A549 (cell line): Measurements from ENCODE around the gene NSMCE1. TPM values are rescaled to one million over a fixed set of nuclear protein-coding genes. Genes with fewer than 3 reads are reported as not detected.

ENCODE experiments used
- ATAC-seq, 2 experiments: fragments of 200-7000 bp in 1 of 2; fragments of >200 bp in 1 of 2; cut with Nextera tagmentation in 1 of 2; cut with Tn5 transposase in 1 of 2; 3 replicates each; pipeline versions ENCODE4 v1.8.0 to v1.9.1; 2018 to 2020; ENCODE audit warnings: mild to moderate bottlenecking in 1 of 2, moderate library complexity in 1 of 2
- CTCF ChIA-PET: fragments of 300-600 bp; sonication (Branson Sonifier 250); formaldehyde crosslinking; extraction: SDS; loops from one replicate; lab custom pipeline; 2021; ENCODE audit warnings: antibody characterized with exemption, inconsistent platforms; lab: Yijun Ruan, JAX
- POLR2A ChIA-PET: fragments of 350-600 bp; formaldehyde crosslinking; extraction: SDS; loops from one replicate; lab custom pipeline; 2021; ENCODE audit warnings: antibody characterized with exemption, inconsistent platforms; lab: Yijun Ruan, JAX
- DNase-seq, 2 experiments: peaks; one replicate each; pipeline versions ENCODE4 v3.0.0 to v3.0.0-alpha.2; 2011 to 2016; ENCODE audit warnings: low read depth in 1 of 2, low spot score in 1 of 2
- FAIRE-seq: peaks from 2 replicates; lab custom pipeline; 2011; peaks lifted over from hg19 to GRCh38; lab: Jason Lieb, UNC
- H3K27ac ChIP-seq, 2 experiments: fragments of >200 bp; sonication (Bioruptor Twin); formaldehyde crosslinking; 3 replicates each; pipeline ENCODE4 v1.5.1; 2016 to 2017
- H3K4me1 ChIP-seq: fragments of >200 bp; sonication (Bioruptor Twin); formaldehyde crosslinking; 3 replicates; pipeline ENCODE4 v1.6.1; 2016
- H3K4me2 ChIP-seq: fragments of >200 bp; sonication (Bioruptor Twin); formaldehyde crosslinking; 3 replicates; pipeline ENCODE4 v1.6.1; 2016
- H3K4me3 ChIP-seq: fragments of >200 bp; sonication (Bioruptor Twin); formaldehyde crosslinking; 3 replicates; pipeline ENCODE4 v1.5.1; 2016
- H3K9me3 ChIP-seq: fragments of >200 bp; sonication (Bioruptor Twin); formaldehyde crosslinking; 3 replicates; pipeline ENCODE4 v1.6.1; 2016
- ATOH8 ChIP-seq: fragments of 250-450 bp; sonication (Bioruptor Pico); IDR thresholded peaks from 2 replicates; pipeline ENCODE4 v1.5.0; 2020; ENCODE audit warnings: low read depth, mild to moderate bottlenecking, moderate library complexity
- CBX8 ChIP-seq: fragments of 200-600 bp; sonication (generic); IDR thresholded peaks from 2 replicates; pipeline ENCODE4 v1.6.1; 2016
- CHD4 ChIP-seq: fragments of 200-600 bp; sonication (generic); IDR thresholded peaks from 2 replicates; pipeline ENCODE4 v1.6.1; 2016; ENCODE audit warnings: antibody characterized with exemption, mild to moderate bottlenecking, borderline replicate concordance
- EHF ChIP-seq: fragments of 250-450 bp; sonication (Bioruptor Pico); IDR thresholded peaks from 2 replicates; pipeline ENCODE4 v1.5.0; 2020; ENCODE audit warnings: mild to moderate bottlenecking
- ELK1 ChIP-seq: fragments of 150-350 bp; IDR thresholded peaks from 2 replicates; pipeline ENCODE4 v1.6.1; 2014; ENCODE audit warnings: low read depth, mild to moderate bottlenecking, low read length
- EP300 ChIP-seq, 2 experiments: fragments of >200 bp; sonication (Bioruptor Twin); formaldehyde crosslinking; IDR thresholded peaks; 2 replicates in 1 of 2; 3 replicates in 1 of 2; pipeline ENCODE4 v1.6.1; 2016 to 2017
- FOSL2 ChIP-seq, 2 experiments: fragments of 450-650 bp in 1 of 2; fragments of >200 bp in 1 of 2; sonication (Bioruptor Twin) in 1 of 2; formaldehyde crosslinking; IDR thresholded peaks; 2 replicates each; pipeline versions ENCODE4 v1.5.0 to v1.6.1; 2016 to 2020; ENCODE audit warnings: mild to moderate bottlenecking in 1 of 2, moderate library complexity in 1 of 2
- FOXS1 ChIP-seq: fragments of 250-450 bp; sonication (Bioruptor Pico); IDR thresholded peaks from 2 replicates; pipeline ENCODE4 v1.5.0; 2020; ENCODE audit warnings: mild to moderate bottlenecking, moderate library complexity
- HDAC2 ChIP-seq: fragments of 200-600 bp; sonication (generic); IDR thresholded peaks from 2 replicates; pipeline ENCODE4 v1.6.1; 2016
- HEYL ChIP-seq: fragments of 250-450 bp; sonication (Bioruptor Pico); IDR thresholded peaks from 2 replicates; pipeline ENCODE4 v1.8.0; 2021; ENCODE audit warnings: mild to moderate bottlenecking, moderate library complexity
- HMGXB4 ChIP-seq: fragments of 250-450 bp; sonication (Bioruptor Pico); IDR thresholded peaks from 2 replicates; pipeline ENCODE4 v1.5.0; 2021; ENCODE audit warnings: mild to moderate bottlenecking, moderate library complexity, borderline replicate concordance
- HOXB13 ChIP-seq: fragments of 250-450 bp; sonication (Bioruptor Pico); IDR thresholded peaks from 2 replicates; pipeline ENCODE4 v1.5.0; 2020; ENCODE audit warnings: low read depth, mild to moderate bottlenecking, moderate library complexity
- JUNB ChIP-seq: fragments of >200 bp; sonication (Bioruptor Twin); formaldehyde crosslinking; IDR thresholded peaks from 2 replicates; pipeline ENCODE4 v1.6.1; 2016
- KDM1A ChIP-seq: fragments of 200-600 bp; sonication (generic); IDR thresholded peaks from 2 replicates; pipeline ENCODE4 v1.6.1; 2016; ENCODE audit warnings: low read depth, mild to moderate bottlenecking
- NPAS2 ChIP-seq: fragments of 250-450 bp; sonication (Bioruptor Pico); IDR thresholded peaks from 2 replicates; pipeline ENCODE4 v1.8.0; 2022; ENCODE audit warnings: mild to moderate bottlenecking, moderate library complexity, borderline replicate concordance
- POLR2AphosphoS2 ChIP-seq: conservative IDR thresholded peaks from 2 replicates; pipeline ENCODE4 v1.6.1; 2012; ENCODE audit warnings: low read length, improper control_type of control experiment, inconsistent platforms
- REST ChIP-seq: fragments of 200-600 bp; sonication (generic); IDR thresholded peaks from 2 replicates; pipeline ENCODE4 v1.6.1; 2016; ENCODE audit warnings: antibody characterized with exemption, mild to moderate bottlenecking, moderate library complexity
- RFX5 ChIP-seq: fragments of 450-650 bp; IDR thresholded peaks from 2 replicates; pipeline ENCODE4 v1.7.1; 2014; ENCODE audit warnings: antibody characterized with exemption, mild to moderate bottlenecking, moderate library complexity
- TFCP2L1 ChIP-seq: fragments of 250-450 bp; sonication (Bioruptor Pico); IDR thresholded peaks from 2 replicates; pipeline ENCODE4 v1.5.0; 2021; ENCODE audit warnings: mild to moderate bottlenecking
- ZNF302 ChIP-seq: fragments of 250-450 bp; sonication (Bioruptor Pico); IDR thresholded peaks from 2 replicates; pipeline ENCODE4 v1.9.0; 2021; ENCODE audit warnings: inconsistent platforms, mild to moderate bottlenecking, moderate library complexity
- WGBS: methylation state at CpG from one replicate; pipeline ENCODE4 v1.1.6; 2017; ENCODE audit errors: missing lambda C conversion rate; 5-methylcytosine and 5-hydroxymethylcytosine counted together
- polyA plus RNA-seq, 4 experiments: library from polyadenylated mRNA; depleted of rRNA in 3 of 4; stranded (reverse); fragments of >200 nt; fragmentation: RNase III in 1 of 4; extraction: RNeasy Plus Mini Kit Qiagen cat#74134 plus additional on column Dnase treatment in 1 of 4; gene quantifications; 2 replicates in 3 of 4; 3 replicates in 1 of 4; pipeline ENCODE4 v1.2.3, GENCODE V29; 2011 to 2017

NSMCE1 gene
- polyA plus RNA-seq, 2 of the 4 experiments (the other 2 are of a cell fraction) = 32.0 to 59.9 TPM

GRCh38 chr16:27197004-27197403 lies 71.6 kb downstream of the NSMCE1 start:
- Histone ChIP-seq H3K4me3 (no peak overlapping the region), H3K4me2 (no peak overlapping the region), H3K27ac (no peak overlapping the region), H3K4me1 (no peaks in the 10 kb centered on the region), H3K9me3 (no peaks in the 10 kb centered on the region)
- TF ChIP-seq RFX5 (no peak), CHD4 (no peak), FOXS1 (CRISPR knock-in tag) (no peak), NPAS2 (CRISPR knock-in tag) (no peak), ZNF302 (CRISPR knock-in tag) (no peak), EP300 (IDR thresholded peaks at IDR 0.05) (no peak), EHF (CRISPR knock-in tag) (no peak), ELK1 (no peak), JUNB (no peak), CBX8 (no peak), HEYL (no peak), HMGXB4 (CRISPR knock-in tag) (no peak), KDM1A (no peak), REST (no peak), ATOH8 (no peak), POLR2AphosphoS2 (no peak), HDAC2 (no peak), HOXB13 (no peak), TFCP2L1 (CRISPR knock-in tag) (no peak), FOSL2 (IDR thresholded peaks at IDR 0.05) (no peak), FOSL2 (CRISPR knock-in tag; IDR thresholded peaks at IDR 0.05) (no peak)
- whole genome bisulfite sequencing = 47% methylated on average over 4 of the region's 4 CpGs
- DNase-seq (no peak), FAIRE-seq (no peak), ATAC-seq (no peak)
- POLR2A ChIA-PET = no interaction called here
- CTCF ChIA-PET = interaction anchor here (0.6 kb wide), 1 partner anchor 244 kb away, joined by 3 read pairs; no protein-coding TSS in a partner anchor
